Mucosa of stomach (tissue), 1 donor: ENCODE data around the gene IL1RAPL1.

Source experiments
- H3K27me3 ChIP-seq: one replicate; pipeline ENCODE4 v1.7.0; 2013; ENCODE audit warnings: mild to moderate bottlenecking, low read length; ENCODE audit not compliant: control insufficient read depth, insufficient read depth
- H3K36me3 ChIP-seq: one replicate; pipeline ENCODE4 v1.7.0; 2013; ENCODE audit warnings: low read length; ENCODE audit not compliant: control insufficient read depth, insufficient read depth
- H3K4me1 ChIP-seq: one replicate; pipeline ENCODE4 v1.7.0; 2013; ENCODE audit warnings: mild to moderate bottlenecking, low read length; ENCODE audit not compliant: control insufficient read depth, insufficient read depth
- H3K4me3 ChIP-seq: one replicate; pipeline ENCODE4 v1.7.0; 2013; ENCODE audit warnings: low read length
- H3K9ac ChIP-seq: one replicate; pipeline ENCODE4 v1.7.0; 2013; ENCODE audit warnings: mild to moderate bottlenecking, low read length, moderate library complexity
- H3K9me3 ChIP-seq: one replicate; pipeline ENCODE4 v1.7.0; 2013; ENCODE audit warnings: mild to moderate bottlenecking, low read length, moderate library complexity; ENCODE audit not compliant: control insufficient read depth
- donor health status: Pancreatic carcinoma.

IL1RAPL1 gene

GRCh38 chrX:28639451-28639850 is 52.2 kb downstream of the IL1RAPL1 start:
- Histone ChIP-seq H3K36me3 (no peaks in the 10 kb centered on the region), H3K9ac (no peak overlapping the region), H3K4me3 (no peak overlapping the region), H3K4me1 (no peaks in the 10 kb centered on the region), H3K9me3 (no peaks in the 10 kb centered on the region), H3K27me3 (no peaks in the 10 kb centered on the region)

GRCh38 chrX:28649541-28649940 is 62.3 kb downstream of the IL1RAPL1 start:
- Histone ChIP-seq H3K9ac (no peak overlapping the region), H3K4me3 (no peak overlapping the region), H3K4me1 (no peaks in the 10 kb centered on the region), H3K9me3 (no peaks in the 10 kb centered on the region), H3K27me3 (no peaks in the 10 kb centered on the region), H3K36me3 (no peaks in the 10 kb centered on the region)

- Histone ChIP-seq H3K27me3 (no peaks in the 10 kb centered on the region), H3K36me3 (no peaks in the 10 kb centered on the region), H3K4me3 (no peak overlapping the region), H3K9ac (no peak overlapping the region), H3K9me3 (no peaks in the 10 kb centered on the region), H3K4me1 (no peaks in the 10 kb centered on the region)
Measured at GRCh38 chrX:28651186-28651585, 63.9 kb downstream of the IL1RAPL1 start.

GRCh38 chrX:28659269-28659668 is 72.0 kb downstream of the IL1RAPL1 start:
- H3K36me3 ChIP-seq = no peaks in the 10 kb centered on the region
- H3K9me3 ChIP-seq = no peaks in the 10 kb centered on the region
- H3K27me3 ChIP-seq = no peaks in the 10 kb centered on the region
- no peaks in the 10 kb centered on the region for H3K4me1 ChIP-seq
- no peak overlapping the region for H3K4me3 ChIP-seq
- H3K9ac ChIP-seq = no peak overlapping the region

GRCh38 chrX:28665778-28666177 is 78.5 kb downstream of the IL1RAPL1 start:
- Histone ChIP-seq H3K4me1 (no peaks in the 10 kb centered on the region), H3K9me3 (no peaks in the 10 kb centered on the region), H3K9ac (no peak overlapping the region), H3K27me3 (no peaks in the 10 kb centered on the region), H3K4me3 (no peak overlapping the region), H3K36me3 (no peaks in the 10 kb centered on the region)

- no peaks in the 10 kb centered on the region for H3K36me3 ChIP-seq
- H3K4me3 ChIP-seq = no peak overlapping the region
- no peaks in the 10 kb centered on the region for H3K27me3 ChIP-seq
- H3K9ac ChIP-seq = no peak overlapping the region
- H3K9me3 ChIP-seq = no peaks in the 10 kb centered on the region
- H3K4me1 ChIP-seq = no peaks in the 10 kb centered on the region
Measured at GRCh38 chrX:28668303-28668702, 81.1 kb downstream of the IL1RAPL1 start.

- Histone ChIP-seq H3K9ac (no peak overlapping the region), H3K27me3 (no peaks in the 10 kb centered on the region), H3K4me1 (no peaks in the 10 kb centered on the region)
Measured at GRCh38 chrX:28668957-28669356, 81.7 kb downstream of the IL1RAPL1 start.

GRCh38 chrX:28670074-28670473 is 82.8 kb downstream of the IL1RAPL1 start:
- no peaks in the 10 kb centered on the region for H3K4me1 ChIP-seq
- no peak overlapping the region for H3K4me3 ChIP-seq
- H3K9me3 ChIP-seq = no peaks in the 10 kb centered on the region
- H3K9ac ChIP-seq = no peak overlapping the region
- H3K36me3 ChIP-seq = no peaks in the 10 kb centered on the region
- H3K27me3 ChIP-seq = no peaks in the 10 kb centered on the region

More at GRCh38 chrX:28668957-28669356, 81.7 kb downstream of the IL1RAPL1 start:
- no peaks in the 10 kb centered on the region for H3K9me3 ChIP-seq
- H3K4me3 ChIP-seq = no peak overlapping the region
- H3K36me3 ChIP-seq = no peaks in the 10 kb centered on the region

- Histone ChIP-seq H3K36me3 (no peaks in the 10 kb centered on the region), H3K27me3 (no peaks in the 10 kb centered on the region), H3K4me3 (no peak overlapping the region), H3K9ac (no peak overlapping the region), H3K9me3 (no peaks in the 10 kb centered on the region), H3K4me1 (no peaks in the 10 kb centered on the region)
Measured at GRCh38 chrX:28675173-28675572, 87.9 kb downstream of the IL1RAPL1 start.

- Histone ChIP-seq H3K27me3 (no peaks in the 10 kb centered on the region), H3K36me3 (no peaks in the 10 kb centered on the region), H3K9me3 (no peaks in the 10 kb centered on the region), H3K4me1 (no peaks in the 10 kb centered on the region), H3K4me3 (no peak overlapping the region), H3K9ac (no peak overlapping the region)
Measured at GRCh38 chrX:28693101-28693500, 105.9 kb downstream of the IL1RAPL1 start.

- Histone ChIP-seq H3K9me3 (no peaks in the 10 kb centered on the region), H3K27me3 (no peaks in the 10 kb centered on the region), H3K9ac (no peak overlapping the region), H3K4me3 (no peak overlapping the region), H3K4me1 (no peaks in the 10 kb centered on the region), H3K36me3 (no peaks in the 10 kb centered on the region)
Measured at GRCh38 chrX:28697732-28698131, 110.5 kb downstream of the IL1RAPL1 start.

GRCh38 chrX:28701222-28701621 is 114.0 kb downstream of the IL1RAPL1 start:
- no peak overlapping the region for H3K4me3 ChIP-seq
- H3K4me1 ChIP-seq = no peaks in the 10 kb centered on the region

GRCh38 chrX:28706964-28707363 is 119.7 kb downstream of the IL1RAPL1 start:
- H3K36me3 ChIP-seq = no peaks in the 10 kb centered on the region
- H3K4me1 ChIP-seq = no peaks in the 10 kb centered on the region
- no peaks in the 10 kb centered on the region for H3K9me3 ChIP-seq
- no peak overlapping the region for H3K9ac ChIP-seq
- H3K4me3 ChIP-seq = no peak overlapping the region
- no peaks in the 10 kb centered on the region for H3K27me3 ChIP-seq

More at GRCh38 chrX:28701222-28701621, 114.0 kb downstream of the IL1RAPL1 start:
- H3K9me3 ChIP-seq = no peaks in the 10 kb centered on the region
- H3K27me3 ChIP-seq = no peaks in the 10 kb centered on the region
- no peak overlapping the region for H3K9ac ChIP-seq
- no peaks in the 10 kb centered on the region for H3K36me3 ChIP-seq
